DOHH2 (cell line): ENCODE measurements around the gene ATP6V0A4.

ENCODE experiments used
- H3F3A ChIP-seq: fragments of 200-600 bp; sonication (generic), shearing (Covaris generic); 2 replicates; pipeline ENCODE4 v1.6.0; 2016; ENCODE audit warnings: antibody characterized with exemption, mild to moderate bottlenecking; ENCODE audit not compliant: control insufficient read depth, insufficient read depth
- H3K27ac ChIP-seq: fragments of 200-600 bp; sonication (generic); 2 replicates; pipeline ENCODE4 v1.5.1; 2014; ENCODE audit warnings: low read depth, mild to moderate bottlenecking, low read length, moderate library complexity
- H3K27me3 ChIP-seq: fragments of 200-600 bp; sonication (generic); 2 replicates; pipeline ENCODE4 v1.6.1; 2014; ENCODE audit warnings: mild to moderate bottlenecking, low read length, mixed read lengths; ENCODE audit not compliant: control insufficient read depth
- H3K36me3 ChIP-seq: fragments of 200-600 bp; sonication (generic); 2 replicates; pipeline ENCODE4 v1.6.1; 2014; ENCODE audit warnings: mild to moderate bottlenecking, low read length, moderate library complexity, mixed read lengths; ENCODE audit not compliant: control insufficient read depth
- H3K4me1 ChIP-seq: fragments of 200-600 bp; sonication (generic); 2 replicates; pipeline ENCODE4 v1.6.1; 2014; ENCODE audit warnings: mild to moderate bottlenecking, low read length, mixed read lengths; ENCODE audit not compliant: control insufficient read depth
- H3K4me2 ChIP-seq: fragments of 200-600 bp; sonication (generic); 2 replicates; pipeline ENCODE4 v1.6.0; 2014; ENCODE audit warnings: mild to moderate bottlenecking, low read length, moderate library complexity
- H3K4me3 ChIP-seq: fragments of 200-600 bp; sonication (generic); 2 replicates; pipeline ENCODE4 v1.5.1; 2014; ENCODE audit warnings: mild to moderate bottlenecking, low read length, mixed read lengths
- H3K79me2 ChIP-seq: fragments of 200-600 bp; sonication (generic); 2 replicates; pipeline ENCODE4 v1.6.1; 2014; ENCODE audit warnings: mild to moderate bottlenecking, low read length, mixed read lengths; ENCODE audit not compliant: control insufficient read depth
- H3K9me2 ChIP-seq: fragments of 200-600 bp; sonication (generic); replicated peaks from 2 replicates; pipeline ENCODE4 v1.6.1; 2014; ENCODE audit warnings: mild to moderate bottlenecking, low read length, mixed read lengths; ENCODE audit not compliant: control insufficient read depth
- H3K9me3 ChIP-seq: fragments of 200-600 bp; sonication (generic); 2 replicates; pipeline ENCODE4 v1.6.1; 2014; ENCODE audit warnings: antibody characterized with exemption, low read length, mixed read lengths; ENCODE audit not compliant: control insufficient read depth, insufficient read depth
- H4K20me1 ChIP-seq: fragments of 200-600 bp; sonication (generic); 2 replicates; pipeline ENCODE4 v1.6.0; 2014; ENCODE audit warnings: low read depth, mild to moderate bottlenecking, antibody characterized with exemption, low read length, moderate library complexity; ENCODE audit not compliant: control insufficient read depth, insufficient read depth
- EZH2phosphoT487 ChIP-seq: fragments of 200-600 bp; sonication (generic); IDR thresholded peaks from 2 replicates; pipeline ENCODE4 v1.6.1; 2017; ENCODE audit warnings: borderline replicate concordance, mild to moderate bottlenecking, antibody characterized with exemption, low read length, moderate library complexity, mixed read lengths
- TF ChIP-seq, protein P1 (sequence below): fragments of 200-600 bp; sonication (generic); IDR thresholded peaks from one replicate; pipeline ENCODE4 v1.5.1; 2014; ENCODE audit warnings: antibody characterized with exemption, mild to moderate bottlenecking, low read depth, low read length; ENCODE audit not compliant: poor library complexity, severe bottlenecking

ATP6V0A4 gene

DNA sequence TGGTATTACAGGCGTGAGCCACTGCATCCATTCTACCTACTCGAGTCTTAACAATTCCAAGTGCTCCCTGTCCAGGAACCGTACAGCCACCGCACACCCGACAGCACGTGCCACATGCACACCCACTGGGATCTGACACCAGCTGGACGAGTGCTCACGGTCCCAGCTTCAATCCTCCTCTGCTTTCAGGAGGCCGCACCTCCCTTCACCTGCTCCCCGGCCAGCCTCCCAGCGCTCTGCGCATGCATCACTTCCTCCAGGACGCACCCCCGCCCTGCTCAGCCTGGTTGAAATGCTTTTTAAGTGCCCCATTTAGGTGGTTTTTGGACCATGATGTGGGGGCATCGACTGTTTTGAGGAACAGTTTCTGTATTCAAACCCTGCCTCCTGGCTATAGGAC is 47.5 kb downstream of the ATP6V0A4 start:
- no peak overlapping the region for H3K4me3 ChIP-seq
- TF ChIP-seq, protein P1, sequence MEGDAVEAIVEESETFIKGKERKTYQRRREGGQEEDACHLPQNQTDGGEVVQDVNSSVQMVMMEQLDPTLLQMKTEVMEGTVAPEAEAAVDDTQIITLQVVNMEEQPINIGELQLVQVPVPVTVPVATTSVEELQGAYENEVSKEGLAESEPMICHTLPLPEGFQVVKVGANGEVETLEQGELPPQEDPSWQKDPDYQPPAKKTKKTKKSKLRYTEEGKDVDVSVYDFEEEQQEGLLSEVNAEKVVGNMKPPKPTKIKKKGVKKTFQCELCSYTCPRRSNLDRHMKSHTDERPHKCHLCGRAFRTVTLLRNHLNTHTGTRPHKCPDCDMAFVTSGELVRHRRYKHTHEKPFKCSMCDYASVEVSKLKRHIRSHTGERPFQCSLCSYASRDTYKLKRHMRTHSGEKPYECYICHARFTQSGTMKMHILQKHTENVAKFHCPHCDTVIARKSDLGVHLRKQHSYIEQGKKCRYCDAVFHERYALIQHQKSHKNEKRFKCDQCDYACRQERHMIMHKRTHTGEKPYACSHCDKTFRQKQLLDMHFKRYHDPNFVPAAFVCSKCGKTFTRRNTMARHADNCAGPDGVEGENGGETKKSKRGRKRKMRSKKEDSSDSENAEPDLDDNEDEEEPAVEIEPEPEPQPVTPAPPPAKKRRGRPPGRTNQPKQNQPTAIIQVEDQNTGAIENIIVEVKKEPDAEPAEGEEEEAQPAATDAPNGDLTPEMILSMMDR = no peak
- no peak for TF ChIP-seq EZH2phosphoT487
- H3K4me2 ChIP-seq = no peak overlapping the region
- no peaks in the 10 kb centered on the region for H3K79me2 ChIP-seq
- H3K36me3 ChIP-seq = no peaks in the 10 kb centered on the region
- no peaks in the 10 kb centered on the region for H4K20me1 ChIP-seq
- no peaks in the 10 kb centered on the region for H3K4me1 ChIP-seq
- no peaks in the 10 kb centered on the region for H3K9me2 ChIP-seq
- H3K9me3 ChIP-seq = no peaks in the 10 kb centered on the region
- H3F3A ChIP-seq = no peaks in the 10 kb centered on the region
- no peak overlapping the region for H3K27ac ChIP-seq
- no peaks in the 10 kb centered on the region for H3K27me3 ChIP-seq

DNA sequence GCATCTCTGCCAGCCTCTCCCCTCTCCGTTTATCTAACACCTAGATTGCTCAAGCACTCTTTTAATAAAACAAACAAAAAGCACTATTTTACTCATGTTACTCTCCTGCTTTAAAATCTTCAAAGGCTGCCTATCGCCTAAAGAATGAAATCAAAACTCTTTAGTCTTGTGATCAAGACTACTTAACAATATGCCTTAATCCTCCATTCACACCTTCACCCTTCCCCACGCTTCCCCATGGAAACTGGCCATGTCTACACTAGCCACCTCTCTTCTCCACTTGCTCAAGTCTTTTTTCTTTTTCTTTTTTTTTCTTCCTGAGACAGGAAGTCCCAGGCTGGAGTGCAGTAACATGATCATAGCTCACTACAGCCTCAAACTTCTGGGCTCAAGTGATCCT is 48.0 kb downstream of the ATP6V0A4 start:
- no peak overlapping the region for H3K4me3 ChIP-seq
- H3K4me2 ChIP-seq = no peak overlapping the region
- H3K4me1 ChIP-seq = no peaks in the 10 kb centered on the region
- H3K27me3 ChIP-seq = no peaks in the 10 kb centered on the region
- H3K9me3 ChIP-seq = no peaks in the 10 kb centered on the region
- no peaks in the 10 kb centered on the region for H3F3A ChIP-seq
- H3K27ac ChIP-seq = no peak overlapping the region
- no peaks in the 10 kb centered on the region for H3K9me2 ChIP-seq
- H4K20me1 ChIP-seq = no peaks in the 10 kb centered on the region
- H3K79me2 ChIP-seq = no peaks in the 10 kb centered on the region
- H3K36me3 ChIP-seq = no peaks in the 10 kb centered on the region
- no peak for TF ChIP-seq EZH2phosphoT487
- TF ChIP-seq, protein P1 = no peak

DNA sequence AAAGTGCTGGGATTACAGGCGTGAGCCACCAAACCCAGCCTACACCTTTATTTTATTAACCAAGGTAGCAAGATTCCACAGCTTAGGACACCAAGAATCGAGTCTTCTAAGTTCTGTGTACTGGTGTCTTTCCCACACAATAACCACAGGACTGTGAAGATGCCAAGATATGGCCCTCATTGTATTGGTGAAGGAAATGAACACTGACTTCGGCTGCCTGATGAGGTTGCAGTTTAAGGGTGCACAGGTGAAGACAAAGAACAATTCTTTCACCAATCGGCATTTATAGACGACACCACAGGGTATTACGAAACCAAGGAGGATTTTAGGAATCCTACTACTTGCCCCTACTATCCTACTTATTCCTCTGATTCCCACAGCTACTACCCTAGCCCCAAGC is 49.3 kb downstream of the ATP6V0A4 start:
- Histone ChIP-seq H3K27me3 (no peaks in the 10 kb centered on the region), H3K4me3 (no peak overlapping the region), H3K4me1 (no peaks in the 10 kb centered on the region), H4K20me1 (no peaks in the 10 kb centered on the region), H3K9me3 (no peaks in the 10 kb centered on the region), H3K9me2 (no peaks in the 10 kb centered on the region), H3K79me2 (no peaks in the 10 kb centered on the region), H3K27ac (no peak overlapping the region), H3F3A (no peaks in the 10 kb centered on the region), H3K4me2 (no peak overlapping the region), H3K36me3 (no peaks in the 10 kb centered on the region)
- TF ChIP-seq, protein P1 = no peak
- TF ChIP-seq EZH2phosphoT487 = no peak

DNA sequence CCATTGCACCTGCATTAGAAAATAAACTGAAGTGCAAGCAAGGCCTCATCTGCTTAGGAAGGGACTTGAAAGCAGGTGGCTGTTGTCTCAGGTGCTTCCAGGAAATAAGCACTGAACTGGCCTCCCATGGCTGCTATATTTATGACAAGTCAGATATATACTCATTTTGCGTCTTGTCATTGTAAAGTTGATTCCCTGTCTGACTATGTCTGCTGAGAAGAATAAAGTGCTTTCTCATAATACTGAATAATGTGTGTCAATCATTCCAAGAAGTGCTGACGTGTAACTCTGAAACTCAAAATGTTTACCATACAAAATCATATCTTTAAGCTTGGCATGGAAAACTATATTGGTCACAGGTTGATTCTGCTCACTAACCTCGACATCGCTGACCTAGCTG is 51.9 kb downstream of the ATP6V0A4 start:
- Histone ChIP-seq H3K4me2 (no peak overlapping the region), H3K9me2 (no peaks in the 10 kb centered on the region), H4K20me1 (no peaks in the 10 kb centered on the region), H3K4me3 (no peak overlapping the region), H3K79me2 (no peaks in the 10 kb centered on the region), H3F3A (no peaks in the 10 kb centered on the region), H3K4me1 (no peaks in the 10 kb centered on the region), H3K9me3 (no peaks in the 10 kb centered on the region), H3K36me3 (no peaks in the 10 kb centered on the region), H3K27ac (no peak overlapping the region), H3K27me3 (no peaks in the 10 kb centered on the region)
- TF ChIP-seq, protein P1 = no peak
- no peak for TF ChIP-seq EZH2phosphoT487
